HFFc6 (cell line): ENCODE data around the gene KRTAP7-1. TPM values are rescaled to one million over a fixed set of nuclear protein-coding genes. Genes with fewer than 3 reads are reported as not detected.

ENCODE experiments used
- DNase-seq: peaks from one replicate; pipeline ENCODE4 v3.0.0-alpha.2; 2018
- H3K27ac Mint-ChIP-seq: 2 replicates; pipeline ENCODE4 v1.8.0; 2020; ENCODE audit warnings: mild to moderate bottlenecking, mixed read lengths
- H3K27me3 Mint-ChIP-seq: 2 replicates; pipeline ENCODE4 v1.8.0; 2021; ENCODE audit warnings: mild to moderate bottlenecking, moderate library complexity, mixed read lengths; ENCODE audit not compliant: insufficient read depth
- H3K36me3 Mint-ChIP-seq: 2 replicates; pipeline ENCODE4 v1.8.0; 2021; ENCODE audit warnings: low read depth, mixed read lengths
- H3K4me1 Mint-ChIP-seq: 2 replicates; pipeline ENCODE4 v1.8.0; 2020; ENCODE audit warnings: low read depth, mixed read lengths
- H3K4me3 Mint-ChIP-seq: 2 replicates; pipeline ENCODE4 v1.8.0; 2020; ENCODE audit warnings: mild to moderate bottlenecking, moderate library complexity, mixed read lengths
- H3K9me3 Mint-ChIP-seq: 2 replicates; pipeline ENCODE4 v1.8.0; 2020; ENCODE audit warnings: mild to moderate bottlenecking, mixed read lengths
- CTCF ChIP-seq: fragments of 200-600 bp; sonication (generic); IDR thresholded peaks from 2 replicates; pipeline ENCODE4 v1.5.0; 2021; ENCODE audit warnings: antibody characterized with exemption, mild to moderate bottlenecking
- total RNA-seq, 6 experiments: library from RNA; stranded (reverse); fragmentation: NEBNext Ultra II Directional; extraction: Animal tissue kit (Norgen Biotek cat#: 25700); gene quantifications; 2 replicates in 1 of 6; 3 replicates in 5 of 6; pipeline ENCODE4 v1.2.3, GENCODE V29; 2021

Gene KRTAP7-1
- total RNA-seq, 6 experiments from 2014 or later = not detected

- DNase-seq = no peak
- H3K4me3 Mint-ChIP-seq = no peak overlapping the region
- H3K27me3 Mint-ChIP-seq = no peaks in the 10 kb centered on the region
- TF ChIP-seq CTCF = no peak
- no peaks in the 10 kb centered on the region for H3K4me1 Mint-ChIP-seq
- no peak overlapping the region for H3K27ac Mint-ChIP-seq
- no peaks in the 10 kb centered on the region for H3K36me3 Mint-ChIP-seq
- H3K9me3 Mint-ChIP-seq = peaks cover 28% of the 10 kb centered on the region
These were observed 9.0 kb upstream of the KRTAP7-1 start for GRCh38 chr21:30838536-30838935.

- Mint-ChIP-seq H3K27me3 (no peaks in the 10 kb centered on the region), H3K4me3 (no peak overlapping the region), H3K36me3 (no peaks in the 10 kb centered on the region), H3K27ac (no peak overlapping the region), H3K9me3 (peaks cover 28% of the 10 kb centered on the region), H3K4me1 (no peaks in the 10 kb centered on the region)
- TF ChIP-seq CTCF = peak; percentile 73
- no peak for DNase-seq
These were observed 1.7 kb upstream of the KRTAP7-1 start for GRCh38 chr21:30831194-30831765.

- no peak overlapping the region for H3K4me3 Mint-ChIP-seq
- TF ChIP-seq CTCF = no peak
- no peak overlapping the region for H3K27ac Mint-ChIP-seq
- peaks cover 67% of the 10 kb centered on the region for H3K9me3 Mint-ChIP-seq
- no peaks in the 10 kb centered on the region for H3K27me3 Mint-ChIP-seq
- DNase-seq = no peak
- H3K36me3 Mint-ChIP-seq = no peaks in the 10 kb centered on the region; the same call in 1 of the 2 replicates
- H3K4me1 Mint-ChIP-seq = no peaks in the 10 kb centered on the region
These were observed 10.5 kb downstream of the KRTAP7-1 start for GRCh38 chr21:30818837-30819610.

GRCh38 chr21:30813174-30813573 is 16.4 kb downstream of the KRTAP7-1 start, which contains the start of gene KRTAP8-1:
Gene KRTAP8-1 (minus strand): TSS chr21:30813274. CDS start chr21:30813220, 54 bp downstream.
- DNase-seq = no peak
- Mint-ChIP-seq H3K4me1 (no peaks in the 10 kb centered on the region), H3K36me3 (no peaks in the 10 kb centered on the region), H3K27me3 (no peaks in the 10 kb centered on the region), H3K9me3 (peaks cover 58% of the 10 kb centered on the region), H3K4me3 (no peak within 1 kb of the TSS), H3K27ac (no peak within 1 kb of the TSS)
- TF ChIP-seq CTCF = no peak

- Mint-ChIP-seq H3K9me3 (peaks cover 23% of the 10 kb centered on the region), H3K4me1 (no peaks in the 10 kb centered on the region), H3K4me3 (no peak overlapping the region), H3K36me3 (0 out of 2 replicates have a peak, but pooled peaks cover 5% of the 10 kb centered on the region), H3K27me3 (no peaks in the 10 kb centered on the region; the same call in 1 of the 2 replicates), H3K27ac (no peak overlapping the region)
- TF ChIP-seq CTCF = no peak
- DNase-seq = no peak
These were observed 29.0 kb downstream of the KRTAP7-1 start for GRCh38 chr21:30800605-30801004.
